Liver (tissue), 9 donors: ENCODE results near the gene MPV17L. TPM values are rescaled to one million over a fixed set of nuclear protein-coding genes. Genes with fewer than 3 reads are reported as not detected.

Source experiments
- DNase-seq: peaks from one replicate; pipeline ENCODE4 v3.0.0-alpha.2; 2017; ENCODE audit warnings: low spot score
- H3K27ac ChIP-seq, 2 donors: one replicate each; pipeline ENCODE4 v1.7.0; 2013; ENCODE audit warnings: inconsistent platforms in 2 of 2, low read length in 2 of 2, control low read depth in 1 of 2, low read depth in 1 of 2, mild to moderate bottlenecking in 1 of 2
- H3K27me3 ChIP-seq, 4 donors: one replicate each; pipeline versions ENCODE4 v1.6.1 to v1.7.0; 2013; ENCODE audit warnings: low read length in 3 of 4, inconsistent platforms in 1 of 4, mild to moderate bottlenecking in 1 of 4, moderate library complexity in 1 of 4; ENCODE audit not compliant: control insufficient read depth in 4 of 4, insufficient read depth in 4 of 4
- H3K36me3 ChIP-seq, 4 donors: one replicate each; pipeline versions ENCODE4 v1.6.1 to v1.7.0; 2013; ENCODE audit warnings: low read length in 3 of 4, mild to moderate bottlenecking in 3 of 4, low read depth in 1 of 4, moderate library complexity in 1 of 4; ENCODE audit not compliant: control insufficient read depth in 4 of 4, insufficient read depth in 3 of 4
- H3K4me1 ChIP-seq, 4 donors: one replicate each; pipeline versions ENCODE4 v1.6.1 to v1.7.0; 2013; ENCODE audit warnings: low read length in 3 of 4, mild to moderate bottlenecking in 3 of 4, moderate library complexity in 1 of 4; ENCODE audit not compliant: control insufficient read depth in 4 of 4, insufficient read depth in 4 of 4
- H3K4me3 ChIP-seq, 3 donors: one replicate each; pipeline versions ENCODE4 v1.6.1 to v1.7.0; 2013; ENCODE audit warnings: low read length in 3 of 3, control low read depth in 1 of 3, low read depth in 1 of 3, mild to moderate bottlenecking in 1 of 3
- H3K9ac ChIP-seq, 2 donors: one replicate each; pipeline ENCODE4 v1.7.0; 2013; ENCODE audit warnings: low read length in 2 of 2, mild to moderate bottlenecking in 2 of 2, moderate library complexity in 2 of 2, control low read depth in 1 of 2, low read depth in 1 of 2
- H3K9me3 ChIP-seq, 4 donors: one replicate each; pipeline versions ENCODE4 v1.6.1 to v1.7.0; 2013; ENCODE audit warnings: low read length in 3 of 4; ENCODE audit not compliant: control insufficient read depth in 4 of 4
- ATF3 ChIP-seq: IDR thresholded peaks from 2 replicates; pipeline ENCODE4 v1.6.1; 2016; ENCODE audit warnings: antibody characterized with exemption
- FOXA1 ChIP-seq: IDR thresholded peaks from 2 replicates; pipeline ENCODE4 v1.6.1; 2016; ENCODE audit warnings: antibody characterized with exemption
- GABPA ChIP-seq, 2 donors: IDR thresholded peaks in 1 of 2; conservative IDR thresholded peaks in 1 of 2; 2 replicates each; pipeline ENCODE4 v1.6.1; 2016; ENCODE audit warnings: antibody characterized with exemption in 2 of 2, mild to moderate bottlenecking in 1 of 2, moderate library complexity in 1 of 2
- HNF4A ChIP-seq, 2 donors: conservative IDR thresholded peaks; 2 replicates each; pipeline ENCODE4 v1.6.1; 2016; ENCODE audit warnings: antibody characterized with exemption in 2 of 2, mild to moderate bottlenecking in 2 of 2
- HNF4G ChIP-seq: IDR thresholded peaks from 2 replicates; pipeline ENCODE4 v1.6.1; 2016; ENCODE audit warnings: antibody characterized with exemption
- MAX ChIP-seq: IDR thresholded peaks from 2 replicates; pipeline ENCODE4 v1.6.1; 2016; ENCODE audit warnings: antibody characterized with exemption
- RAD21 ChIP-seq, 2 donors: IDR thresholded peaks; 2 replicates each; pipeline ENCODE4 v1.6.1; 2016; ENCODE audit warnings: antibody characterized with exemption in 2 of 2, mild to moderate bottlenecking in 2 of 2
- RXRA ChIP-seq, 2 donors: IDR thresholded peaks; 2 replicates each; pipeline ENCODE4 v1.6.1; 2017 to 2018; ENCODE audit warnings: antibody characterized with exemption in 2 of 2, mild to moderate bottlenecking in 1 of 2
- SP1 ChIP-seq: IDR thresholded peaks from 2 replicates; pipeline ENCODE4 v1.6.1; 2018; ENCODE audit warnings: antibody characterized with exemption, mild to moderate bottlenecking
- TAF1 ChIP-seq: conservative IDR thresholded peaks from 2 replicates; pipeline ENCODE4 v1.6.1; 2016; ENCODE audit warnings: antibody characterized with exemption, mild to moderate bottlenecking
- YY1 ChIP-seq: IDR thresholded peaks from 2 replicates; pipeline ENCODE4 v1.6.1; 2016; ENCODE audit warnings: antibody characterized with exemption, mild to moderate bottlenecking
- ZBTB33 ChIP-seq: IDR thresholded peaks from 2 replicates; pipeline ENCODE4 v1.6.1; 2016; ENCODE audit warnings: antibody characterized with exemption
- WGBS: extraction: QIAGEN DNeasy Blood & Tissue Kit; methylation state at CpG from one replicate; pipeline ENCODE4 v1.1.7; 2013; 5-methylcytosine and 5-hydroxymethylcytosine counted together
- polyA plus RNA-seq, 2 donors: library from polyadenylated mRNA; stranded (reverse) in 1 of 2; unstranded in 1 of 2; fragments of 200-250 nt in 1 of 2; fragments of >200 nt in 1 of 2; fragmentation: Nextera tagmentation in 1 of 2; extraction: Ambion mirVana in 1 of 2; gene quantifications; one replicate each; pipeline versions ENCODE4 v1.2.1 to v1.2.3, GENCODE V29; 2013 to 2015
- total RNA-seq, 2 donors: library from RNA; depleted of rRNA; stranded (reverse); fragments of >200 nt; gene quantifications; one replicate each; pipeline ENCODE4 v1.2.3, GENCODE V29; 2014
- donor health status: healthy.
- donor health status: healthy.
- donor health status: healthy.
- donor health status: healthy.
- donor health status: healthy.

MPV17L gene
- total and polyA plus RNA-seq, 4 donors, result 4.9 to 39.6 (median 8.8) TPM

GRCh38 chr16:15434425-15435215 is 39.1 kb downstream of the MPV17L start, which contains the start of gene BMERB1:
Gene BMERB1 (plus strand): TSS chr16:15434588. CDS start chr16:15434654, 66 bp downstream.
- peak; percentile 38 for DNase-seq
- under 1% methylated on average over 63 of the region's 63 CpGs for WGBS
- TF ChIP-seq RAD21 (IDR thresholded peaks at IDR 0.05), result peak in 1 of 2 donors; percentile 31
- no peak for TF ChIP-seq MAX
- peak; percentile 17 for TF ChIP-seq YY1
- peak; percentile 14 for TF ChIP-seq TAF1
- TF ChIP-seq GABPA (IDR thresholded peaks at IDR 0.05 in 1 of 2, conservative IDR thresholded peaks at IDR 0.05 in 1 of 2), result no peak
- no peak for TF ChIP-seq FOXA1
- no peak for TF ChIP-seq HNF4G
- no peak for TF ChIP-seq ZBTB33
- Histone ChIP-seq H3K4me1 (peaks cover 2 to 31% (median 23%) of the 10 kb centered on the region in 4 donors), H3K9me3 (no peaks in the 10 kb centered on the region), H3K27me3 (no peaks in the 10 kb centered on the region), H3K4me3 (peak within 1 kb of the TSS; percentile 82 to 98 (median 89)), H3K9ac (peak within 1 kb of the TSS; percentile 45 to 49), H3K27ac (peak within 1 kb of the TSS; percentile 76 to 79), H3K36me3 (no peaks in the 10 kb centered on the region)

- H3K4me3 ChIP-seq, result peak overlapping the region; percentile 82 to 98 (median 89)
- TF ChIP-seq GABPA (IDR thresholded peaks at IDR 0.05 in 1 of 2, conservative IDR thresholded peaks at IDR 0.05 in 1 of 2) (no peak), RXRA (IDR thresholded peaks at IDR 0.05) (peak; percentile 12 to 21)
- no peaks in the 10 kb centered on the region for H3K9me3 ChIP-seq
- H3K4me1 ChIP-seq, result peaks cover 2 to 38% (median 27%) of the 10 kb centered on the region in 4 donors
- no peaks in the 10 kb centered on the region for H3K36me3 ChIP-seq
- peak overlapping the region; percentile 45 to 49 for H3K9ac ChIP-seq
- no peaks in the 10 kb centered on the region for H3K27me3 ChIP-seq
- peak overlapping the region; percentile 76 to 79 for H3K27ac ChIP-seq
- 5% methylated on average over 22 of the region's 22 CpGs for whole genome bisulfite sequencing
- no peak for DNase-seq
Measured at GRCh38 chr16:15435216-15435864, 39.8 kb downstream of the MPV17L start.

GRCh38 chr16:15439102-15439501 is 43.5 kb downstream of the MPV17L start:
- DNase-seq, result no peak
- no peak overlapping the region for H3K27ac ChIP-seq
- H3K27me3 ChIP-seq, result no peaks in the 10 kb centered on the region
- no peak overlapping the region for H3K4me3 ChIP-seq
- 85% methylated on average over 4 of the region's 4 CpGs for WGBS
- no peaks in the 10 kb centered on the region for H3K9me3 ChIP-seq
- peaks cover 2 to 51% (median 35%) of the 10 kb centered on the region in 4 donors for H3K4me1 ChIP-seq
- H3K9ac ChIP-seq, result no peak overlapping the region
- TF ChIP-seq SP1 (no peak), ATF3 (no peak), MAX (no peak), HNF4A (conservative IDR thresholded peaks at IDR 0.05) (peak in 1 of 2 donors; percentile 48)
- H3K36me3 ChIP-seq, result no peaks in the 10 kb centered on the region
